Coronary artery (tissue), 2 donors: Measurements from ENCODE around the gene SYNGR1.
"Not testable (repeated sequence)": the region's sequence is repeated elsewhere in the genome, so short reads cannot be mapped to it uniquely, and the experiment has no call there.

Experiments
- DNase-seq: peaks from one replicate; pipeline ENCODE4 v3.0.0-alpha.2; 2017; ENCODE audit warnings: low spot score
- H3K27ac ChIP-seq, 2 donors: fragments of 200-600 bp; sonication (generic); one replicate each; pipeline ENCODE4 v1.5.1; 2016 to 2019
- H3K4me3 ChIP-seq: fragments of 200-600 bp; sonication (generic); 2 replicates; pipeline ENCODE4 v1.5.1; 2016; ENCODE audit warnings: mild to moderate bottlenecking, moderate library complexity
- CTCF ChIP-seq: fragments of 200-600 bp; sonication (generic); IDR thresholded peaks from one replicate; pipeline ENCODE4 v1.5.1; 2019; ENCODE audit warnings: antibody characterized with exemption

The SYNGR1 gene

GRCh38 chr22:39327995-39328754, 21.6 kb upstream of the SYNGR1 start:
- Histone ChIP-seq H3K27ac (no peak overlapping the region), H3K4me3 (no peak overlapping the region)
- no peak for DNase-seq
- no peak for TF ChIP-seq CTCF

- not testable (repeated sequence) for H3K27ac ChIP-seq, H3K4me3 ChIP-seq, DNase-seq
Measured at GRCh38 chr22:39330553-39330952, 19.2 kb upstream of the SYNGR1 start.

GRCh38 chr22:39332441-39333064, 17.2 kb upstream of the SYNGR1 start:
- no peak for TF ChIP-seq CTCF
- no peak overlapping the region for H3K4me3 ChIP-seq
- no peak for DNase-seq
- H3K27ac ChIP-seq, result no peak overlapping the region

GRCh38 chr22:39336411-39336810, 13.4 kb upstream of the SYNGR1 start:
- DNase-seq, result no peak
- H3K27ac ChIP-seq, result no peak overlapping the region
- no peak overlapping the region for H3K4me3 ChIP-seq
- no peak for TF ChIP-seq CTCF

GRCh38 chr22:39339775-39340174, 10.0 kb upstream of the SYNGR1 start:
- H3K4me3 ChIP-seq, DNase-seq, H3K27ac ChIP-seq: not testable (repeated sequence)

- no peak overlapping the region for H3K27ac ChIP-seq
- no peak for TF ChIP-seq CTCF
- DNase-seq, result peak; percentile 50
- no peak overlapping the region for H3K4me3 ChIP-seq
Measured at GRCh38 chr22:39341179-39341578, 8.6 kb upstream of the SYNGR1 start.

GRCh38 chr22:39343259-39344045, 6.3 kb upstream of the SYNGR1 start:
- Histone ChIP-seq H3K27ac (no peak overlapping the region), H3K4me3 (no peak overlapping the region)
- TF ChIP-seq CTCF, result peak; percentile 26
- no peak for DNase-seq

- no peak for DNase-seq
- Histone ChIP-seq H3K4me3 (no peak overlapping the region), H3K27ac (no peak overlapping the region)
- TF ChIP-seq CTCF, result no peak
Measured at GRCh38 chr22:39344046-39344390, 5.8 kb upstream of the SYNGR1 start.
